Type B pancreatic cell (in vitro differentiated cells): ENCODE data around the gene ZNF362. TPM values are rescaled to one million over a fixed set of nuclear protein-coding genes. Genes with fewer than 3 reads are reported as not detected.
A peak's percentile ranks its signal among the peaks of the same experiment; 100 is the strongest.

ENCODE experiments used
- DNase-seq: peaks from one replicate; pipeline ENCODE4 v3.0.0; 2021; ENCODE audit warnings: mixed read lengths; ENCODE audit not compliant: unreplicated experiment; ENCODE audit errors: extremely low spot score
- H3K27ac Mint-ChIP-seq: 2 replicates; pipeline ENCODE4 v1.8.0; 2021; ENCODE audit warnings: mild to moderate bottlenecking, mixed read lengths
- H3K27me3 Mint-ChIP-seq: 2 replicates; pipeline ENCODE4 v1.8.0; 2021; ENCODE audit warnings: mixed read lengths
- H3K36me3 Mint-ChIP-seq: 2 replicates; pipeline ENCODE4 v1.8.0; 2021; ENCODE audit warnings: mixed read lengths
- H3K4me1 Mint-ChIP-seq: one replicate; pipeline ENCODE4 v1.8.0; 2021; ENCODE audit warnings: mixed read lengths; ENCODE audit not compliant: unreplicated experiment
- H3K4me3 Mint-ChIP-seq: 2 replicates; pipeline ENCODE4 v1.8.0; 2021; ENCODE audit warnings: mild to moderate bottlenecking, mixed read lengths
- H3K9me3 Mint-ChIP-seq: 2 replicates; pipeline ENCODE4 v1.8.0; 2021; ENCODE audit warnings: mixed read lengths
- total RNA-seq: library from RNA; stranded (reverse); gene quantifications from 2 replicates; pipeline ENCODE4 v1.2.1, GENCODE V29; 2021; ENCODE audit warnings: low replicate concordance
- TF ChIP-seq, protein P1 (sequence below): fragments of 200-600 bp; sonication (generic); conservative IDR thresholded peaks from 2 replicates; pipeline ENCODE4 v1.5.0; 2021; ENCODE audit warnings: antibody characterized with exemption, mild to moderate bottlenecking

The ZNF362 gene
- total RNA-seq, 1 donor from 2014 or later = 66.5 TPM

DNA sequence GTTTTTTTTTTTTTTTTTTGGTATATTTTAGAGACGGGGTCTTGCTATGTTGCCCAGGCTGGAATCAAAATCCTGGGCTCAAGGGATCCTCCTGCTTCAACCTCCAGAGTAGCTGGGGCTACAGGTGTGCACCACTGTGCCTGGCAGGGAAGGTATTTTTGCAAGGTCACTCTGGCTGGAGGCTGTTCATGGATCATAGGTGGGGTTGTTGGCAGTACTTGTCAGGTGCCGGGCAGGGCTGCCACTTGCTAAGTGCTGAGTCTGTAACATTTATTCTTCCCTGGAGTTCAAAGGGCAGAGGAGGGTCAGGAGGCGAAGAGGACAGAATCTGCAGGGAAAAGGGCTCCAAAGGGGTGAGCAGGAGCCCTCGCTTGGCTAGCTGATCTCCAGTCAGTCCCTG lies 40.5 kb downstream of the ZNF362 start:
- H3K27me3 Mint-ChIP-seq = no peaks in the 10 kb centered on the region
- TF ChIP-seq, protein P1, sequence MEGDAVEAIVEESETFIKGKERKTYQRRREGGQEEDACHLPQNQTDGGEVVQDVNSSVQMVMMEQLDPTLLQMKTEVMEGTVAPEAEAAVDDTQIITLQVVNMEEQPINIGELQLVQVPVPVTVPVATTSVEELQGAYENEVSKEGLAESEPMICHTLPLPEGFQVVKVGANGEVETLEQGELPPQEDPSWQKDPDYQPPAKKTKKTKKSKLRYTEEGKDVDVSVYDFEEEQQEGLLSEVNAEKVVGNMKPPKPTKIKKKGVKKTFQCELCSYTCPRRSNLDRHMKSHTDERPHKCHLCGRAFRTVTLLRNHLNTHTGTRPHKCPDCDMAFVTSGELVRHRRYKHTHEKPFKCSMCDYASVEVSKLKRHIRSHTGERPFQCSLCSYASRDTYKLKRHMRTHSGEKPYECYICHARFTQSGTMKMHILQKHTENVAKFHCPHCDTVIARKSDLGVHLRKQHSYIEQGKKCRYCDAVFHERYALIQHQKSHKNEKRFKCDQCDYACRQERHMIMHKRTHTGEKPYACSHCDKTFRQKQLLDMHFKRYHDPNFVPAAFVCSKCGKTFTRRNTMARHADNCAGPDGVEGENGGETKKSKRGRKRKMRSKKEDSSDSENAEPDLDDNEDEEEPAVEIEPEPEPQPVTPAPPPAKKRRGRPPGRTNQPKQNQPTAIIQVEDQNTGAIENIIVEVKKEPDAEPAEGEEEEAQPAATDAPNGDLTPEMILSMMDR = no peak
- H3K4me3 Mint-ChIP-seq = no peak overlapping the region
- H3K9me3 Mint-ChIP-seq = no peaks in the 10 kb centered on the region
- peaks cover 5% of the 10 kb centered on the region for H3K4me1 Mint-ChIP-seq
- DNase-seq = no peak
- peak overlapping the region; percentile 21 for H3K27ac Mint-ChIP-seq
- H3K36me3 Mint-ChIP-seq = peaks cover 24% of the 10 kb centered on the region

DNA sequence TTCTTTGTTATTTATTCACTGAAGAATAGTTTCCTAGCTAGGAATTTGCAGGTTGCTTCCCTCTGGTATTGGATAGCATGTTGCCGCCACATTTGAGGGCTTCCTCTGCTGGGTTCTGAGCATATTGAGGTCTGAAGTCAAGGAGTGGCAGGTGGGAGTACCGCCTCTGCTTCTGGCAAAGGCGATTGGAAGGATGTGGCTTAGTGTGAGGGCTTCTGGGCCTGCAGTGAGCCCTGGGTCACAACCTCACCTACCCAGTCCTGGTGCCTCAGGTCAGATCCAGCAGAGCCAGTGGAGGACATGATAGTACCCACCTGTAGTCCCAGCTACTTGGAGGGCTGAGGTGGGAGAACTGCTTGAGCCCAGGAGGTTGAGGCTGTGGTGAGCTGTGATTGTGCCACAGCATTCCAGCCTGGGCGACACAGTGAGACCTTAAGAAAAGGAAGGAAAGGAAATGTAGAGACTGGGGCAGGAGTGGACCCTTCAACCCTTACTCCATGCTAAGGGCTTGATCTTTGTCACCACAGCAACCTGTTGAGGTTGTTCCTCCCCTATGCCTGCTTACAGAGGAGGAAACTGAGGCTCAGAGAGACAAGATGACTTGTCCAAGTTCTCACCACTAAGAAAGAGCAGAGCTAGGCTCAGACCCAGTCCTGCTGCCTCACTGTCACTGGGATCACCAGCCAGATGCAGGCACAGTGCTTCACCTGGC lies 41.8 kb downstream of the ZNF362 start:
- no peaks in the 10 kb centered on the region for H3K9me3 Mint-ChIP-seq
- no peak overlapping the region for H3K4me3 Mint-ChIP-seq
- no peaks in the 10 kb centered on the region for H3K27me3 Mint-ChIP-seq
- H3K27ac Mint-ChIP-seq = no peak overlapping the region
- H3K4me1 Mint-ChIP-seq = peaks cover 5% of the 10 kb centered on the region
- DNase-seq = no peak
- TF ChIP-seq, protein P1 = no peak
- H3K36me3 Mint-ChIP-seq = peaks cover 29% of the 10 kb centered on the region

GRCh38 chr1:33298623-33299277 lies 42.5 kb downstream of the ZNF362 start:
- no peak overlapping the region for H3K4me3 Mint-ChIP-seq
- H3K36me3 Mint-ChIP-seq = peaks cover 30% of the 10 kb centered on the region
- no peaks in the 10 kb centered on the region for H3K27me3 Mint-ChIP-seq
- H3K27ac Mint-ChIP-seq = no peak overlapping the region
- TF ChIP-seq, protein P1 = peak; percentile 85
- H3K9me3 Mint-ChIP-seq = no peaks in the 10 kb centered on the region
- peaks cover 5% of the 10 kb centered on the region for H3K4me1 Mint-ChIP-seq
- no peak for DNase-seq

DNA sequence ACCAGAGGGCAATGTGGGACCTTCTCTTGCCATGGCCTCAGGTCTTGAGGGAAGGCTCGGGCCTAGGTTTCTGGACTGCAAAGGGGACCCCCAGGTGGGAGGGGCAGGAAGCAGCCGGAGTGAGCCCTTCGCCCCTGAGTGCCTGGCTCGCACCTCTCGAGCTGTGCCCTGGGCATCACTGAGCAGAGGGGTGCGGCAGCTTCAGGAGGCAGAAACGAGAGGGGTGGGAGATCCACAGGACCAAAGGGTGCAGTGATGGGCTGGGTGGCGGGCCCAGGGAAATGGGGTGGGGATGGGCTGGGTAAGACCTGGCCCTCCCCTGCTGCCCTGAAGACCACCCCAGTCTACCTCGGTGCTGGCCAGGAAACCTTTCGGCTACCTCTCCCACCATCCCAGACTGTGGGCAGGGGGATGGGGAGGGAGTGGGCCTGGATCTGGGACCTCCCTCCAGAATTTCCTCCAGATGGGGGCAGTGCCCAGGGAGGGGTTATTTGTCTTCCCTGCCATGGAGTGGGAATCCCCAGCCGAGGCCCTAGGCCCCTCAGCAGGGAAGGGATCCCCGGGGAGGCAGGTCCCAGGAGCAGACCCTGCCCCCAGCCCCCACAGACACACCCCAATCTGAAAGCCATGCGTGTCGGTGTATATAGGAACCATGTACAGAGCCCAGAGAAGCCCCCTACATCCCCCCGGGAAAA lies 43.3 kb downstream of the ZNF362 start:
- H3K9me3 Mint-ChIP-seq = no peaks in the 10 kb centered on the region
- no peaks in the 10 kb centered on the region for H3K27me3 Mint-ChIP-seq
- peaks cover 5% of the 10 kb centered on the region for H3K4me1 Mint-ChIP-seq
- H3K27ac Mint-ChIP-seq = no peak overlapping the region
- no peak overlapping the region for H3K4me3 Mint-ChIP-seq
- TF ChIP-seq, protein P1 = no peak
- peaks cover 26% of the 10 kb centered on the region for H3K36me3 Mint-ChIP-seq
- DNase-seq = no peak

GRCh38 chr1:33300673-33301072 lies 44.4 kb downstream of the ZNF362 start:
- H3K27ac Mint-ChIP-seq = no peak overlapping the region
- no peaks in the 10 kb centered on the region for H3K9me3 Mint-ChIP-seq
- H3K4me1 Mint-ChIP-seq = peaks cover 5% of the 10 kb centered on the region
- DNase-seq = no peak
- no peak overlapping the region for H3K4me3 Mint-ChIP-seq
- TF ChIP-seq, protein P1 = no peak
- H3K36me3 Mint-ChIP-seq = peaks cover 28% of the 10 kb centered on the region
- H3K27me3 Mint-ChIP-seq = no peaks in the 10 kb centered on the region
